ENCODE measurements around the gene HSH2D.
"Not testable (repeated sequence)": the region's sequence is repeated elsewhere in the genome, so short reads cannot be mapped to it uniquely, and the experiment has no call there.

The HSH2D gene

GRCh38 chr19:16111909-16112752 is 31.4 kb upstream of the HSH2D start:
- Mint-ChIP-seq H3K36me3 (peaks cover 22% of the 10 kb centered on the region), H3K4me1 (peaks cover 43% of the 10 kb centered on the region), H3K9me3 (no peaks in the 10 kb centered on the region), H3K27ac (peak overlapping the region; percentile 97), H3K27me3 (no peaks in the 10 kb centered on the region), H3K4me3 (peak overlapping the region; percentile 99)
- CTCF ChIA-PET = interaction anchor here (1.1 to 1.5 kb wide), 6 partner anchors 34 to 78 kb away, joined by 3 to 9 read pairs (median 4); no protein-coding TSS in a partner anchor
- DNase-seq = no peak

GRCh38 chr19:16112778-16113177 is 30.7 kb upstream of the HSH2D start:
- no peak for DNase-seq
- CTCF ChIA-PET = interaction anchor here (0.7 to 1.5 kb wide), 3 partner anchors 39 to 66 kb away, joined by 3 to 4 read pairs (median 4); no protein-coding TSS in a partner anchor
- no peaks in the 10 kb centered on the region for H3K9me3 Mint-ChIP-seq
- H3K27ac Mint-ChIP-seq = peak overlapping the region; percentile 97
- H3K4me1 Mint-ChIP-seq = peaks cover 49% of the 10 kb centered on the region
- H3K27me3 Mint-ChIP-seq = no peaks in the 10 kb centered on the region
- peaks cover 29% of the 10 kb centered on the region for H3K36me3 Mint-ChIP-seq
- peak overlapping the region; percentile 99 for H3K4me3 Mint-ChIP-seq

- peaks cover 59% of the 10 kb centered on the region for H3K4me1 Mint-ChIP-seq
- H3K36me3 Mint-ChIP-seq = peaks cover 37% of the 10 kb centered on the region
- DNase-seq = no peak
- H3K27ac Mint-ChIP-seq = peak overlapping the region; percentile 73
- CTCF ChIA-PET = interaction anchor here (0.7 to 1.5 kb wide), 3 partner anchors 40 to 65 kb away, joined by 3 to 4 read pairs (median 4); no protein-coding TSS in a partner anchor
- peak overlapping the region; percentile 54 for H3K4me3 Mint-ChIP-seq
- no peaks in the 10 kb centered on the region for H3K27me3 Mint-ChIP-seq
- H3K9me3 Mint-ChIP-seq = no peaks in the 10 kb centered on the region
These were observed 29.8 kb upstream of the HSH2D start for GRCh38 chr19:16113727-16114126.

GRCh38 chr19:16115301-16116039 is 28.0 kb upstream of the HSH2D start:
- Mint-ChIP-seq H3K4me1 (peaks cover 72% of the 10 kb centered on the region), H3K36me3 (peaks cover 50% of the 10 kb centered on the region), H3K27me3 (no peaks in the 10 kb centered on the region)

GRCh38 chr19:16116067-16116466 is 27.4 kb upstream of the HSH2D start:
- CTCF ChIA-PET = interaction anchor here (1.2 kb wide), 1 partner anchor 70 kb away, joined by 3 read pairs; no protein-coding TSS in a partner anchor
- Mint-ChIP-seq H3K9me3 (no peaks in the 10 kb centered on the region), H3K4me3 (no peak overlapping the region), H3K27ac (peak overlapping the region; percentile 68), H3K27me3 (no peaks in the 10 kb centered on the region), H3K4me1 (peaks cover 69% of the 10 kb centered on the region), H3K36me3 (peaks cover 49% of the 10 kb centered on the region)
- DNase-seq = no peak

More at GRCh38 chr19:16115301-16116039, 28.0 kb upstream of the HSH2D start:
- no peak overlapping the region for H3K27ac Mint-ChIP-seq
- DNase-seq = no peak
- CTCF ChIA-PET = interaction anchor here (1.2 kb wide), 1 partner anchor 70 kb away, joined by 3 read pairs; no protein-coding TSS in a partner anchor
- no peak overlapping the region for H3K4me3 Mint-ChIP-seq
- no peaks in the 10 kb centered on the region for H3K9me3 Mint-ChIP-seq

GRCh38 chr19:16117594-16118033 is 25.9 kb upstream of the HSH2D start:
- no peaks in the 10 kb centered on the region for H3K9me3 Mint-ChIP-seq
- peaks cover 54% of the 10 kb centered on the region for H3K36me3 Mint-ChIP-seq
- CTCF ChIA-PET = interaction anchor here (0.6 to 1.3 kb wide), 5 partner anchors 22 to 278 kb away, joined by 3 read pairs; partner anchors contain the start of gene FAM32A
- no peak overlapping the region for H3K4me3 Mint-ChIP-seq
- DNase-seq = no peak
- H3K4me1 Mint-ChIP-seq = peaks cover 61% of the 10 kb centered on the region
- peak overlapping the region; percentile 91 for H3K27ac Mint-ChIP-seq
- H3K27me3 Mint-ChIP-seq = no peaks in the 10 kb centered on the region

GRCh38 chr19:16118489-16119033 is 24.9 kb upstream of the HSH2D start:
- Mint-ChIP-seq H3K27ac (peak overlapping the region; percentile 91), H3K9me3 (no peaks in the 10 kb centered on the region), H3K4me1 (peaks cover 54% of the 10 kb centered on the region), H3K27me3 (no peaks in the 10 kb centered on the region), H3K36me3 (peaks cover 52% of the 10 kb centered on the region), H3K4me3 (no peak overlapping the region)
- DNase-seq = peak; percentile 32
- CTCF ChIA-PET = interaction anchor here (1.2 to 1.3 kb wide), 2 partner anchors 63 to 67 kb away, joined by 3 read pairs; partner anchors contain the start of gene FAM32A

GRCh38 chr19:16119075-16119857 is 24.2 kb upstream of the HSH2D start:
- Mint-ChIP-seq H3K36me3 (peaks cover 51% of the 10 kb centered on the region), H3K27ac (peak overlapping the region; percentile 91), H3K4me1 (peaks cover 51% of the 10 kb centered on the region)
- H3K9me3 Mint-ChIP-seq, H3K4me3 Mint-ChIP-seq, H3K27me3 Mint-ChIP-seq: not testable (repeated sequence)
- peak; percentile 59 for DNase-seq
- CTCF ChIA-PET = interaction anchor here (1.0 kb wide), 1 partner anchor 77 kb away, joined by 3 read pairs; no protein-coding TSS in a partner anchor

- CTCF ChIA-PET = no interaction called here
- Mint-ChIP-seq H3K4me3 (no peak overlapping the region), H3K9me3 (no peaks in the 10 kb centered on the region), H3K27ac (no peak overlapping the region), H3K4me1 (peaks cover 36% of the 10 kb centered on the region), H3K27me3 (no peaks in the 10 kb centered on the region), H3K36me3 (peaks cover 54% of the 10 kb centered on the region)
- no peak for DNase-seq
These were observed 22.3 kb upstream of the HSH2D start for GRCh38 chr19:16121141-16121540.

GRCh38 chr19:16121967-16122366 is 21.5 kb upstream of the HSH2D start:
- Mint-ChIP-seq H3K27me3 (no peaks in the 10 kb centered on the region), H3K9me3 (no peaks in the 10 kb centered on the region), H3K27ac (no peak overlapping the region), H3K4me1 (peaks cover 33% of the 10 kb centered on the region), H3K4me3 (no peak overlapping the region), H3K36me3 (peaks cover 60% of the 10 kb centered on the region)
- CTCF ChIA-PET = no interaction called here
- DNase-seq = no peak

GRCh38 chr19:16124953-16125352 is 18.5 kb upstream of the HSH2D start:
- H3K4me3 Mint-ChIP-seq = no peak overlapping the region
- no peaks in the 10 kb centered on the region for H3K27me3 Mint-ChIP-seq
- peaks cover 49% of the 10 kb centered on the region for H3K36me3 Mint-ChIP-seq
- no peaks in the 10 kb centered on the region for H3K9me3 Mint-ChIP-seq
- no peak for DNase-seq
- CTCF ChIA-PET = no interaction called here
- H3K27ac Mint-ChIP-seq = no peak overlapping the region
- peaks cover 3% of the 10 kb centered on the region for H3K4me1 Mint-ChIP-seq

GRCh38 chr19:16125737-16126495 is 17.6 kb upstream of the HSH2D start:
- H3K9me3 Mint-ChIP-seq = no peaks in the 10 kb centered on the region
- no peaks in the 10 kb centered on the region for H3K27me3 Mint-ChIP-seq
- H3K27ac Mint-ChIP-seq = no peak overlapping the region
- peaks cover 52% of the 10 kb centered on the region for H3K36me3 Mint-ChIP-seq
- CTCF ChIA-PET = interaction anchor here (1.1 kb wide), 1 partner anchor 10 kb away, joined by 4 read pairs; no protein-coding TSS in a partner anchor
- H3K4me1 Mint-ChIP-seq = peaks cover 2% of the 10 kb centered on the region
- DNase-seq = no peak
- H3K4me3 Mint-ChIP-seq = no peak overlapping the region

GRCh38 chr19:16127080-16127479 is 16.4 kb upstream of the HSH2D start:
- Mint-ChIP-seq H3K4me1 (peaks cover 2% of the 10 kb centered on the region), H3K27ac (no peak overlapping the region), H3K27me3 (no peaks in the 10 kb centered on the region), H3K36me3 (peaks cover 54% of the 10 kb centered on the region), H3K9me3 (no peaks in the 10 kb centered on the region), H3K4me3 (no peak overlapping the region)
- CTCF ChIA-PET = no interaction called here
- DNase-seq = no peak

Data from activated naive CD4-positive, alpha-beta T cell treated with anti-CD3 and anti-CD28 coated beads, Interleukin-2, amount 10 ng/mL, durations not matched to agents 7 days and 5 days (primary cell).